DOHH2 (cell line): ENCODE data around the gene NINJ2.

Experiments used
- H3F3A ChIP-seq: fragments of 200-600 bp; sonication (generic), shearing (Covaris generic); 2 replicates; pipeline ENCODE4 v1.6.0; 2016; ENCODE audit warnings: antibody characterized with exemption, mild to moderate bottlenecking; ENCODE audit not compliant: control insufficient read depth, insufficient read depth
- H3K27ac ChIP-seq: fragments of 200-600 bp; sonication (generic); 2 replicates; pipeline ENCODE4 v1.5.1; 2014; ENCODE audit warnings: low read depth, mild to moderate bottlenecking, low read length, moderate library complexity
- H3K27me3 ChIP-seq: fragments of 200-600 bp; sonication (generic); 2 replicates; pipeline ENCODE4 v1.6.1; 2014; ENCODE audit warnings: mild to moderate bottlenecking, low read length, mixed read lengths; ENCODE audit not compliant: control insufficient read depth
- H3K36me3 ChIP-seq: fragments of 200-600 bp; sonication (generic); 2 replicates; pipeline ENCODE4 v1.6.1; 2014; ENCODE audit warnings: mild to moderate bottlenecking, low read length, moderate library complexity, mixed read lengths; ENCODE audit not compliant: control insufficient read depth
- H3K4me1 ChIP-seq: fragments of 200-600 bp; sonication (generic); 2 replicates; pipeline ENCODE4 v1.6.1; 2014; ENCODE audit warnings: mild to moderate bottlenecking, low read length, mixed read lengths; ENCODE audit not compliant: control insufficient read depth
- H3K4me2 ChIP-seq: fragments of 200-600 bp; sonication (generic); 2 replicates; pipeline ENCODE4 v1.6.0; 2014; ENCODE audit warnings: mild to moderate bottlenecking, low read length, moderate library complexity
- H3K4me3 ChIP-seq: fragments of 200-600 bp; sonication (generic); 2 replicates; pipeline ENCODE4 v1.5.1; 2014; ENCODE audit warnings: mild to moderate bottlenecking, low read length, mixed read lengths
- H3K79me2 ChIP-seq: fragments of 200-600 bp; sonication (generic); 2 replicates; pipeline ENCODE4 v1.6.1; 2014; ENCODE audit warnings: mild to moderate bottlenecking, low read length, mixed read lengths; ENCODE audit not compliant: control insufficient read depth
- H3K9me2 ChIP-seq: fragments of 200-600 bp; sonication (generic); replicated peaks from 2 replicates; pipeline ENCODE4 v1.6.1; 2014; ENCODE audit warnings: mild to moderate bottlenecking, low read length, mixed read lengths; ENCODE audit not compliant: control insufficient read depth
- H3K9me3 ChIP-seq: fragments of 200-600 bp; sonication (generic); 2 replicates; pipeline ENCODE4 v1.6.1; 2014; ENCODE audit warnings: antibody characterized with exemption, low read length, mixed read lengths; ENCODE audit not compliant: control insufficient read depth, insufficient read depth
- H4K20me1 ChIP-seq: fragments of 200-600 bp; sonication (generic); 2 replicates; pipeline ENCODE4 v1.6.0; 2014; ENCODE audit warnings: low read depth, mild to moderate bottlenecking, antibody characterized with exemption, low read length, moderate library complexity; ENCODE audit not compliant: control insufficient read depth, insufficient read depth
- CTCF ChIP-seq: fragments of 200-600 bp; sonication (generic); IDR thresholded peaks from one replicate; pipeline ENCODE4 v1.5.1; 2014; ENCODE audit warnings: antibody characterized with exemption, mild to moderate bottlenecking, low read depth, low read length; ENCODE audit not compliant: poor library complexity, severe bottlenecking
- EZH2phosphoT487 ChIP-seq: fragments of 200-600 bp; sonication (generic); IDR thresholded peaks from 2 replicates; pipeline ENCODE4 v1.6.1; 2017; ENCODE audit warnings: borderline replicate concordance, mild to moderate bottlenecking, antibody characterized with exemption, low read length, moderate library complexity, mixed read lengths

The NINJ2 gene

DNA sequence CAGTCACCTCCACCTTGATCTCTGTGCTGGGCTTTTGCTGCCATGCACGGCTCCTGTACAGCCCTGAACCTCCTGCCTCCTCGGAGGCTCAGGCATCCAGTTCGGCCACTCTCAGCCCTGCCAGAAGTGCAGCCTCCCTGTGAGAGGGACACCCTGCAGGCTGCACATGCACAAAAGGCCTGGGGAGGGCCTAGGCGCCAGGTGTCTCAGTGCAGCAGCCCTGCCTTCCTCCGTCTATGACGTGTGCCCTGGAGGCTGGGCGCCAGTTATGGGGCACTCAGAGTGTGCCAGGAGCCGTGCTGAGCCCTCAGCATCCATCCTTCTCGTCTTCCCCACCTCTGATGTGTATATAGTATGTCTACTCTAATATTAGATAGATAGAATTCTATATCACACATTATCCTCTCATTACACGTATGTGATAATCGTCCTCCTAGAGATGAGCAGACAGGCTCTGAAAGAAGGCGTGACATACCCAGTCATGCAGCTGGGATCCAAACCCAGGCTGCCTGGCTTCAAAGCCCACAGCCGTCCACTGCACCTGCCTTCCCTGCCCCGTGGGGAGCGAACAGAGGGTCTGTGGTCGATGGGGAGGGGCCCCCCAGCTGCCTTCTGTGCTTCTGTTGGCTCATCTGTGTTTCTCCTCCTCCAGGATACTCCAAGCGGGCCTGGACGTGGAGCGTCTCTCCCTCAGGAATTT lies 102.4 kb downstream of the NINJ2 start:
- Histone ChIP-seq H3K4me3 (no peak overlapping the region), H3F3A (no peaks in the 10 kb centered on the region), H3K79me2 (no peaks in the 10 kb centered on the region), H3K4me2 (no peak overlapping the region), H3K27ac (no peak overlapping the region), H3K9me2 (no peaks in the 10 kb centered on the region), H3K27me3 (no peaks in the 10 kb centered on the region), H3K36me3 (no peaks in the 10 kb centered on the region), H4K20me1 (no peaks in the 10 kb centered on the region), H3K4me1 (peaks cover 11% of the 10 kb centered on the region), H3K9me3 (no peaks in the 10 kb centered on the region)
- TF ChIP-seq CTCF (no peak), EZH2phosphoT487 (no peak)

- Histone ChIP-seq H3K36me3 (no peaks in the 10 kb centered on the region), H3K4me2 (no peak overlapping the region), H3F3A (no peaks in the 10 kb centered on the region), H3K79me2 (no peaks in the 10 kb centered on the region), H4K20me1 (no peaks in the 10 kb centered on the region), H3K4me1 (peaks cover 11% of the 10 kb centered on the region), H3K27ac (no peak overlapping the region), H3K4me3 (no peak overlapping the region), H3K9me2 (no peaks in the 10 kb centered on the region), H3K9me3 (no peaks in the 10 kb centered on the region), H3K27me3 (no peaks in the 10 kb centered on the region)
- TF ChIP-seq EZH2phosphoT487 (no peak), CTCF (no peak)
Observed at GRCh38 chr12:559906-560455, 103.3 kb downstream of the NINJ2 start.

DNA sequence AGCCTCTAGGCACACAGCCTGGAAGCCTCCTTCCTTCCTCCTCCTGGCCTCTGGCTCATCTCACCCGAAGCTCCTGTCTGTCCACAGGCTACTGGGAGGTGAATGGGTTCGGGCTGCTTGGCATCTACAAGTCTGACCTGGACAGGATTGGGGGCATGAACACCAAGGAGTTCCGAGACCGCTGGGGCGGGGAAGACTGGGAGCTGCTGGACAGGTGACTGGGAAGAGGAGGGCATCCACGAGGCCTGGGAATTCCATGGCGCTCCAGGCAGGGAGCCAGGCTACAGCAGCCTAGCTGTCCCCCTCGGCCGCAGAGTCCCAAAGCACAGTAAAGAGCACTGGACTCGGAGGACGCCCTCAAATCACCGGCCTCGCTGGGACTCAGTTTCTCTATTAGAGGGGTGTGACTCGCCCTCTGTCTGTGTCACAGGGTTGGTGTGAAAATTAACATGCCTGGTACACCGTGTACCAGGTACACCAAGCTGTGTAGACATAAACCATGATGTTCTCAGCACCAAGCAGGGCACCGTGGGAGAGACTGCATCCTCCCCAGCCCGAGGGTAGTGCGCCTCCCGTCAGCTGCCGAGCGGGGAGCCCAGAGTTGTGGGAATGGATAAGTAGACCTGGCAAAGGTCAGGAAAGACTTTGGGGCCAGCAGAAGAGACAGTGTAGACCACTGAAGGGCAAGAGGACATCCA lies 103.9 kb downstream of the NINJ2 start:
- no peaks in the 10 kb centered on the region for H3K9me2 ChIP-seq
- H3K4me2 ChIP-seq: no peak overlapping the region
- H3K36me3 ChIP-seq: no peaks in the 10 kb centered on the region

More for the DNA sequence above, 103.9 kb downstream of the NINJ2 start:
- Histone ChIP-seq H3K4me3 (no peak overlapping the region), H3K79me2 (no peaks in the 10 kb centered on the region), H3F3A (no peaks in the 10 kb centered on the region), H3K9me3 (no peaks in the 10 kb centered on the region), H3K27ac (no peak overlapping the region), H3K27me3 (no peaks in the 10 kb centered on the region), H4K20me1 (no peaks in the 10 kb centered on the region), H3K4me1 (peaks cover 11% of the 10 kb centered on the region)
- TF ChIP-seq CTCF: no peak
- TF ChIP-seq EZH2phosphoT487: no peak
